Tibial nerve (tissue), 4 donors: ENCODE results near the gene HAUS5. TPM values are rescaled to one million over a fixed set of nuclear protein-coding genes. Genes with fewer than 3 reads are reported as not detected.

Experiments used
- DNase-seq, 2 donors: peaks; one replicate each; pipeline ENCODE4 v3.0.0-alpha.2; 2019; ENCODE audit warnings: low spot score in 2 of 2
- H3K27ac ChIP-seq, 4 donors: fragments of 200-600 bp; sonication (generic) in 3 of 4; one replicate each; pipeline ENCODE4 v1.5.1; 2017 to 2019; ENCODE audit warnings: mild to moderate bottlenecking in 1 of 4
- H3K27me3 ChIP-seq, 2 donors: fragments of 200-600 bp; sonication (generic) in 1 of 2; one replicate each; pipeline versions ENCODE4 v1.5.1 to v1.6.0; 2017 to 2019
- H3K36me3 ChIP-seq, 3 donors: fragments of 200-600 bp; sonication (generic); one replicate each; pipeline ENCODE4 v1.5.1; 2018 to 2019
- H3K4me1 ChIP-seq, 4 donors: fragments of 200-600 bp; sonication (generic) in 3 of 4; one replicate each; pipeline ENCODE4 v1.5.1; 2017 to 2019
- H3K4me3 ChIP-seq, 4 donors: fragments of 200-600 bp; sonication (generic) in 3 of 4; one replicate each; pipeline ENCODE4 v1.5.1; 2017 to 2019; ENCODE audit warnings: mild to moderate bottlenecking in 1 of 4, moderate library complexity in 1 of 4
- H3K9me3 ChIP-seq, 4 donors: fragments of 200-600 bp; sonication (generic) in 3 of 4; one replicate each; pipeline ENCODE4 v1.5.1; 2017 to 2019
- EP300 ChIP-seq, 2 donors: sonication (generic); formaldehyde crosslinking; IDR thresholded peaks; one replicate each; pipeline ENCODE4 v1.6.1; 2017; ENCODE audit warnings: antibody characterized with exemption in 2 of 2, mild to moderate bottlenecking in 1 of 2
- POLR2A ChIP-seq, 2 donors: fragments of 450-650 bp; IDR thresholded peaks; one replicate each; pipeline ENCODE4 v1.6.1; 2017; ENCODE audit warnings: antibody characterized with exemption in 2 of 2, mild to moderate bottlenecking in 2 of 2, moderate library complexity in 2 of 2
- WGBS, 2 donors: methylation state at CpG; one replicate each; pipeline ENCODE4 v1.1.5; 2018; 5-methylcytosine and 5-hydroxymethylcytosine counted together
- total RNA-seq, 4 donors: library from RNA; depleted of rRNA; stranded (reverse); fragments of >200 nt; gene quantifications; one replicate each; pipeline ENCODE4 v1.1.0, GENCODE V29; 2016
- TF ChIP-seq, protein P1 (sequence below), 5 experiments: fragments of 200-600 bp in 3 of 5; fragments of 450-650 bp in 2 of 5; sonication (generic) in 3 of 5; IDR thresholded peaks; one replicate each; pipeline ENCODE4 v1.5.1; 2016 to 2019; ENCODE audit warnings: antibody characterized with exemption in 5 of 5, mild to moderate bottlenecking in 3 of 5, moderate library complexity in 2 of 5

Gene HAUS5
- total RNA-seq, 4 donors from 2014 or later = 9.8 to 17.1 (median 11.0) TPM

DNA sequence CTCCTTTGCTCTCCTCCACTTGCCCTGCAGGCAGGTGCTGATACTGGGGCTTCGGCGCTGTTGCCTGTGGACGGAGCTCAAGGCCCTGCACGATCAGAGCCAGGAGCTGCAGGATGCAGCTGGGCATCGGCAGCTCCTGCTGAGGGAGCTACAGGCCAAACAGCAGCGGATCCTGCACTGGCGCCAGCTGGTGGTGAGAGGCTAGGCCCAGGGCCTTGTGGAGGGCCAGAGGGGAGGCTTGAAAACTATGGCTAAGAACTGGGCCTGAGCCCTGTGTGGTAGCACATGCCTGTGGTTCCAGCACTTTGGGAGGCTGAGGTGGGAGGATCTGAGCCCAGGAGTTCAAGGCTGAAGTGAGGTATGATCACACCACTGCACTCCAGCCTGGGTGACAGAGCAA is 6.3 kb downstream of the HAUS5 start:
- Histone ChIP-seq H3K9me3 (no peaks in the 10 kb centered on the region), H3K4me1 (no peaks in the 10 kb centered on the region), H3K27me3 (no peaks in the 10 kb centered on the region), H3K4me3 (no peak overlapping the region), H3K36me3 (peaks cover 0 to 72% (median 0%) of the 10 kb centered on the region in 3 donors), H3K27ac (no peak overlapping the region)
- WGBS, 2 donors = 70 to 76% methylated on average over 4 to 5 of the region's 7 CpGs
- TF ChIP-seq EP300 (IDR thresholded peaks at IDR 0.05) (no peak), POLR2A (IDR thresholded peaks at IDR 0.05) (no peak)
- TF ChIP-seq, protein P1, sequence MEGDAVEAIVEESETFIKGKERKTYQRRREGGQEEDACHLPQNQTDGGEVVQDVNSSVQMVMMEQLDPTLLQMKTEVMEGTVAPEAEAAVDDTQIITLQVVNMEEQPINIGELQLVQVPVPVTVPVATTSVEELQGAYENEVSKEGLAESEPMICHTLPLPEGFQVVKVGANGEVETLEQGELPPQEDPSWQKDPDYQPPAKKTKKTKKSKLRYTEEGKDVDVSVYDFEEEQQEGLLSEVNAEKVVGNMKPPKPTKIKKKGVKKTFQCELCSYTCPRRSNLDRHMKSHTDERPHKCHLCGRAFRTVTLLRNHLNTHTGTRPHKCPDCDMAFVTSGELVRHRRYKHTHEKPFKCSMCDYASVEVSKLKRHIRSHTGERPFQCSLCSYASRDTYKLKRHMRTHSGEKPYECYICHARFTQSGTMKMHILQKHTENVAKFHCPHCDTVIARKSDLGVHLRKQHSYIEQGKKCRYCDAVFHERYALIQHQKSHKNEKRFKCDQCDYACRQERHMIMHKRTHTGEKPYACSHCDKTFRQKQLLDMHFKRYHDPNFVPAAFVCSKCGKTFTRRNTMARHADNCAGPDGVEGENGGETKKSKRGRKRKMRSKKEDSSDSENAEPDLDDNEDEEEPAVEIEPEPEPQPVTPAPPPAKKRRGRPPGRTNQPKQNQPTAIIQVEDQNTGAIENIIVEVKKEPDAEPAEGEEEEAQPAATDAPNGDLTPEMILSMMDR (IDR thresholded peaks at IDR 0.05) = no peak
- DNase-seq = no peak

DNA sequence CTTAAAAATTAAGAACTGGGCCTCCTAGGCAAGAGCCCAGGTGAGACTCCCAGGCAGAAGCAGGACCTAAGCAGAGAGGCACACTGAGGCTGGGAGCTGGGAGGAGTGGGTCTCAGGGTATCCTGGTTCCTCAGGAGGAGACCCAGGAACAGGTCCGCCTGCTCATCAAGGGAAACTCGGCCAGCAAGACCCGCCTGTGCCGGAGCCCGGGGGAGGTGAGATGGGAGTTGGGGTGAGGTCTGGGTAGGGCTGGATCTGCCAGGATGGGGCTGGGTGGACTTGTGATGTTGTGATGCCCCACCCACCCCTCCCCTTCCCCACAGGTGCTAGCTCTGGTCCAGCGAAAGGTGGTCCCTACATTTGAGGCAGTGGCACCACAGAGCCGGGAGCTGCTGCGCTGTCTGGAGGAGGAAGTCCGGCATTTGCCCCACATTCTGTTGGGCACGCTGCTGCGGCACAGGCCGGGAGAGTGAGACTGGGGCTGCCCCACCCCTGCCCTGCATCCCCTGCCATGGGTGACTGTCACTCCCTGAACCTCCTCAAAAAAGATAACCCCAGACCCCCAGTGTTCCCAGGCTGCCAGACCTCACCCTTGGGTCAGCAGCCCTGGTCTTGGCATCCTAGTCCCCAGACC is 6.9 kb downstream of the HAUS5 start:
- Histone ChIP-seq H3K4me3 (no peak overlapping the region), H3K9me3 (no peaks in the 10 kb centered on the region), H3K36me3 (peaks cover 0 to 72% (median 0%) of the 10 kb centered on the region in 3 donors), H3K27ac (no peak overlapping the region), H3K27me3 (no peaks in the 10 kb centered on the region), H3K4me1 (no peaks in the 10 kb centered on the region)
- DNase-seq = no peak
- TF ChIP-seq POLR2A (IDR thresholded peaks at IDR 0.05) (no peak), EP300 (IDR thresholded peaks at IDR 0.05) (no peak)
- TF ChIP-seq, protein P1 (IDR thresholded peaks at IDR 0.05) = no peak
- WGBS, 2 donors = 95 to 97% methylated on average over 9 of the region's 12 CpGs

DNA sequence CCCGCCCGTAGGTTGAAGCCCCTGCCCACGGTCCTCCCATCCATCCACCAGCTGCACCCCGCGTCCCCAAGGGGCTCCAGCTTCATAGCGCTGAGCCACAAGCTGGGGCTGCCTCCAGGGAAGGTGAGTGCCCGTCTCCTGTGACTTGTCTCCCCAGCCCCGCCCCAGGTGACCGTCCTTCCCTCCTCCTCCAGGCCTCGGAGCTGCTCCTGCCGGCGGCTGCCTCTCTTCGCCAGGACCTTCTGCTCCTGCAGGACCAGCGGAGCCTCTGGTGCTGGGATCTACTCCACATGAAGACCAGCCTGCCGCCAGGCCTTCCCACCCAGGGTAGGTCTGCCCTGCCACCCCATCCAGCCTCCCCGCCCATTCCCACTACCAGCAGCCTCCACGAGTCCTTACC is 7.5 kb downstream of the HAUS5 start:
- Histone ChIP-seq H3K4me1 (no peaks in the 10 kb centered on the region), H3K36me3 (peaks cover 0 to 68% (median 0%) of the 10 kb centered on the region in 3 donors), H3K27me3 (no peaks in the 10 kb centered on the region), H3K9me3 (no peaks in the 10 kb centered on the region), H3K27ac (no peak overlapping the region), H3K4me3 (no peak overlapping the region)
- no peak for DNase-seq
- WGBS, 2 donors = 91 to 93% methylated on average over 17 of the region's 17 CpGs
- TF ChIP-seq POLR2A (IDR thresholded peaks at IDR 0.05) (no peak), EP300 (IDR thresholded peaks at IDR 0.05) (no peak)
- TF ChIP-seq, protein P1 (IDR thresholded peaks at IDR 0.05) = no peak

DNA sequence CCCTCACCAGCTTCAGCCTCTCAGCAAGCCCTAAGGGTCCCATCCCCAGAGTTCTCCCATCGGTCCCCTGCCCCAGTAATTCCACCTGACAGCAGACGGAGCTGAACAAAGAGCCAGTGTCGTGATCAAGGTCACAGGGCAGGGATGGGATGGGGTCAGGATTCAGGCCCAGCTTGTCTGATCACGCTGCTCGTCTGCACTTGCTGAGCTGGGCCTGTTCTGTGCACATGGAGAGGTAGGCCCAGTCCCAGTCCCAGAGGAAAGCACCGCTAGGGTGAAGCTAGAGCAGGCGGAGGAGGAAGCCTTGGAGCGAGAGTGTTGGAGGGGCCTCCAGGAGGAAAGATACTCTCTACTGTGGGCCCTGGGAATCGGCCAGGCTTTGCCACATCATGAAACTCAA is 9.2 kb downstream of the HAUS5 start:
- no peak for DNase-seq
- Histone ChIP-seq H3K27ac (no peak overlapping the region), H3K4me3 (no peak overlapping the region), H3K27me3 (no peaks in the 10 kb centered on the region), H3K36me3 (peaks cover 0 to 52% (median 0%) of the 10 kb centered on the region in 3 donors), H3K9me3 (no peaks in the 10 kb centered on the region), H3K4me1 (no peaks in the 10 kb centered on the region)
- TF ChIP-seq POLR2A (IDR thresholded peaks at IDR 0.05) (no peak), EP300 (IDR thresholded peaks at IDR 0.05) (no peak)
- WGBS, 2 donors = 76 to 88% methylated on average over 9 of the region's 9 CpGs

DNA sequence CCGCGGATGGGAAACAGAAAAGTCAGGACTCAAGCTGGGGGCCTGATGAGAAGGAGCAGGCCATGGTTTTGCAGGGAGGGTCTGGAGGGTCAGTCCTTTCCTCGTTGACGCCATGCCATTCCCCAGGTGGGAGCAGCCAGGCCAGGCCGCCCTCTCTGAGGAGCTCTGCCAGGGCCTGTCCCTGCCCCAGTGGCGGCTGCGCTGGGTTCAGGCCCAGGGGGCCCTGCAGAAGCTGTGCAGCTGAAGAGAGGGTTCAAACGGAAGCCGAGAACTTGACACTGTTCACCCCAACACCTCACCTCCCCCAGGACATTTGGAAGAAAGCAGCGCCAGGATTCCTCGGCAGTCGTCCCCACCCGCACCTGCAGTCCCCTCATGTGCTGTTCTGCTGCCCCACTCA is 10.2 kb downstream of the HAUS5 start:
- WGBS, 2 donors = 87 to 89% methylated on average over 12 to 13 of the region's 13 CpGs
- Histone ChIP-seq H3K9me3 (no peaks in the 10 kb centered on the region), H3K27ac (no peak overlapping the region)

More for the DNA sequence above, 10.2 kb downstream of the HAUS5 start:
- Histone ChIP-seq H3K36me3 (peaks cover 0 to 42% (median 0%) of the 10 kb centered on the region in 3 donors), H3K4me1 (peaks cover 0 to 6% (median under 1%) of the 10 kb centered on the region in 4 donors), H3K27me3 (no peaks in the 10 kb centered on the region), H3K4me3 (no peak overlapping the region)
- DNase-seq = no peak
- no peak for TF ChIP-seq POLR2A (IDR thresholded peaks at IDR 0.05)
- no peak for TF ChIP-seq EP300 (IDR thresholded peaks at IDR 0.05)
- TF ChIP-seq, protein P1 (IDR thresholded peaks at IDR 0.05) = no peak
